Fibroblast of skin of abdomen (primary cell): ENCODE measurements around the gene LRP8.
A peak's percentile ranks its signal among the peaks of the same experiment; 100 is the strongest.

Source experiments
- DNase-seq: peaks from one replicate; pipeline ENCODE4 v3.0.0-alpha.2; 2013

LRP8 gene

GRCh38 chr1:53339736-53340635 lies 12.1 kb upstream of the LRP8 start:
- no peak for DNase-seq

GRCh38 chr1:53338423-53338822 lies 10.6 kb upstream of the LRP8 start:
- no peak for DNase-seq

GRCh38 chr1:53337499-53337898 lies 9.6 kb upstream of the LRP8 start:
- DNase-seq, result no peak

GRCh38 chr1:53336146-53336545 lies 8.3 kb upstream of the LRP8 start:
- DNase-seq, result no peak

GRCh38 chr1:53335661-53336060 lies 7.8 kb upstream of the LRP8 start:
- no peak for DNase-seq

- DNase-seq, result no peak
Measured at GRCh38 chr1:53334781-53335180, 6.9 kb upstream of the LRP8 start.

- no peak for DNase-seq
Measured at GRCh38 chr1:53334312-53334711, 6.4 kb upstream of the LRP8 start.

GRCh38 chr1:53332833-53333232 lies 5.0 kb upstream of the LRP8 start:
- no peak for DNase-seq

GRCh38 chr1:53332186-53332564 lies 4.3 kb upstream of the LRP8 start:
- no peak for DNase-seq

GRCh38 chr1:53331446-53332185 lies 3.7 kb upstream of the LRP8 start:
- no peak for DNase-seq

GRCh38 chr1:53330819-53331218 lies 2.9 kb upstream of the LRP8 start:
- DNase-seq, result no peak

GRCh38 chr1:53328541-53329499 lies 950 bp upstream of the LRP8 start:
- DNase-seq, result no peak

GRCh38 chr1:53327182-53327913 lies 522 bp downstream of the LRP8 start:
- DNase-seq, result no peak

- DNase-seq, result no peak
Measured at GRCh38 chr1:53326598-53327181, 1.2 kb downstream of the LRP8 start.

GRCh38 chr1:53326088-53326597 lies 1.7 kb downstream of the LRP8 start:
- peak; percentile 75 for DNase-seq

- no peak for DNase-seq
Measured at GRCh38 chr1:53325326-53326087, 2.4 kb downstream of the LRP8 start.

GRCh38 chr1:53324728-53325297 lies 3.1 kb downstream of the LRP8 start:
- no peak for DNase-seq

GRCh38 chr1:53324321-53324720 lies 3.5 kb downstream of the LRP8 start:
- DNase-seq, result no peak

- DNase-seq, result no peak
Measured at GRCh38 chr1:53323316-53323715, 4.6 kb downstream of the LRP8 start.
